ENCODE results near the gene EFNA5. TPM values are rescaled to one million over a fixed set of nuclear protein-coding genes. Genes with fewer than 3 reads are reported as not detected.

The EFNA5 gene
- total and polyA plus RNA-seq, 2 of the 8 experiments (the other 6 are each of a cell fraction or from before 2014, with no cell fraction given), result 9.6 to 21.8 TPM

DNA sequence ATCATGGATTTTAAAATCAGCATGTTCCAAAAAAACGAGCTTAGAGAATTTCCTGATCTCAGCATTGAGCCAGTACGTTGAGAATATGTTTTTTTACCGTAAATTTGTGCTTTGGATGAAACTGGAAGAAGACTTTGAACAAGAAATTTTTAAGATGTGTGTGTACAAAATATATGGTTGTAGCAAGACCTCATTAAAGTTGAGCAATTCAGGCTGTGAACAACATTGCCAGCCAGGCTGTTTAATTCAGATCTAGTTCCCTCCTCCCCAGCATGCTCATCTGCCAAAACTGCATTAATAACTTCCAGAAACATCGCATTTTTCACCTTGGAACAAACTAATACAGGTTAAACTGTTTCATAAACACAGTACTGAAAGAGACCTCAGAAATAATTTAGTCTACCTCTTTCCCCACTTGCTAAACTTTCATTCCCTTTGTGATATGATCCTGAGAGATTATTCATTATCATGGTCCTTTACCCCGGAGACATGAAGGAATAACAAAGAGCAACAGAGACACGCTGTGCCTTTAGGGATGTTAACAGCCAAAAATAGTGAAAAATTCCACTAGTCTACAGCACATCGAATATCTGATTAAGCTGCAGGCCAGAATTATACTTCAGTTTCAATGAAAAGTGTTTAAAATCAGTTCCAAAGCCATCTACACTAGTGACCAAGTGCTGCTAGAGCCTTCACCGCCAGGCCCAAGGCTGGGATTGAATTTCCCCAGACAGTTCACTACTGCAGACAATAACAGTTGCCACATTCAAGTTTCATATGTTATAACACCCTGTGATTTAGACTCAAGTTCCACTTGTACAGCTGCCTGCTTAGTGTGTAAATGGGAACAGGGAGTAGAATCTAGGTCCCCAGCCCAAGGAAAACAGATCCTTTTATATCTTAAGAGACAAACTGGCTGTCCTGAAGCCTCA, 89.6 kb downstream of the EFNA5 start (continued):
- TF ChIP-seq NRF1 (IDR thresholded peaks at IDR 0.05; ENCODE audit: low read depth, low read length) (no peak), SRF (IDR thresholded peaks at IDR 0.05; ENCODE audit: low read depth, low read length) (no peak), RXRA (IDR thresholded peaks at IDR 0.05; ENCODE audit: insufficient read depth, low read depth, low read length) (no peak), RAD21 (IDR thresholded peaks at IDR 0.05 in 1 of 2, conservative IDR thresholded peaks at IDR 0.05 in 1 of 2; ENCODE audit: low read depth in 2 of 2, low read length in 2 of 2) (no peak)
- TF ChIP-seq, protein P1, sequence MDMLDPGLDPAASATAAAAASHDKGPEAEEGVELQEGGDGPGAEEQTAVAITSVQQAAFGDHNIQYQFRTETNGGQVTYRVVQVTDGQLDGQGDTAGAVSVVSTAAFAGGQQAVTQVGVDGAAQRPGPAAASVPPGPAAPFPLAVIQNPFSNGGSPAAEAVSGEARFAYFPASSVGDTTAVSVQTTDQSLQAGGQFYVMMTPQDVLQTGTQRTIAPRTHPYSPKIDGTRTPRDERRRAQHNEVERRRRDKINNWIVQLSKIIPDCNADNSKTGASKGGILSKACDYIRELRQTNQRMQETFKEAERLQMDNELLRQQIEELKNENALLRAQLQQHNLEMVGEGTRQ (IDR thresholded peaks at IDR 0.05; ENCODE audit: low read length), result no peak

All from H1 (cell line).